PFSK-1 (cell line): Measurements from ENCODE around the gene RPUSD4.

Experiments used
- FOXP2 ChIP-seq: optimal IDR thresholded peaks from 2 replicates; pipeline ENCODE3; 2011; ENCODE audit warnings: borderline replicate concordance, control low read depth, inconsistent platforms; ENCODE audit not compliant: insufficient read depth; ENCODE audit errors: extremely low read length, extremely low read depth
- POLR2AphosphoS5 ChIP-seq: IDR thresholded peaks from 2 replicates; pipeline ENCODE4 v1.6.1; 2012; ENCODE audit warnings: low read depth, mild to moderate bottlenecking, control low read depth, low read length, moderate library complexity
- REST ChIP-seq, 2 experiments: IDR thresholded peaks; 2 replicates each; pipeline versions ENCODE4 v1.6.1 to v1.8.0; 2011 to 2012; ENCODE audit warnings: low read depth in 2 of 2, low read length in 2 of 2, control low read depth in 1 of 2, inconsistent platforms in 1 of 2, mild to moderate bottlenecking in 1 of 2, moderate library complexity in 1 of 2; ENCODE audit not compliant: insufficient read depth in 1 of 2
- SIN3A ChIP-seq: IDR thresholded peaks from 2 replicates; pipeline ENCODE4 v1.6.1; 2012; ENCODE audit warnings: mild to moderate bottlenecking, low read length, moderate library complexity, borderline replicate concordance; ENCODE audit not compliant: insufficient read depth
- TAF1 ChIP-seq: IDR thresholded peaks from 2 replicates; pipeline ENCODE4 v1.6.1; 2012; ENCODE audit warnings: low read length, control low read depth, borderline replicate concordance; ENCODE audit not compliant: insufficient read depth

RPUSD4 gene

DNA sequence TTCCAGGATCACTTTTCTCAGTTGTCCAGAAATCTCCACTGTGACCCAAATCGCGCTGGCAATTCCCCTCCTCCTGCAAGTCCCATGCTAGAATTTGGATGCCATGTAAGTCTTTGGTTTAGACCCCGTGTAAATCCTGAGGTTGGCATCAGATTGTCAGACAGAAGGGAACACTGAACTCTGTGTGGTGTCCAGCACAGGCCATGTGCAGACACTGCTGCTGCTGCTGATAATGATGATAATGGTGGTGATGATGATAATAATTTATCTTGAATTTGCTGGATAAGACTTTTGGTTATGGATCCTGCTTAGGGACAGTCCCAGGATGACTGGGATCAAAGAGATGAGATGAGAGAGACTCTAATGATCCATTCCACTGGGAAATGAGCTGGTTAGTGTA lies 45.0 kb downstream of the RPUSD4 start:
- no peak for TF ChIP-seq TAF1
- TF ChIP-seq POLR2AphosphoS5, result no peak
- TF ChIP-seq SIN3A, result no peak
- no peak for TF ChIP-seq REST (IDR thresholded peaks at IDR 0.05; ENCODE audit: insufficient read depth in 1 of 2, low read depth in 2 of 2, low read length in 2 of 2)
- TF ChIP-seq FOXP2, result no peak

DNA sequence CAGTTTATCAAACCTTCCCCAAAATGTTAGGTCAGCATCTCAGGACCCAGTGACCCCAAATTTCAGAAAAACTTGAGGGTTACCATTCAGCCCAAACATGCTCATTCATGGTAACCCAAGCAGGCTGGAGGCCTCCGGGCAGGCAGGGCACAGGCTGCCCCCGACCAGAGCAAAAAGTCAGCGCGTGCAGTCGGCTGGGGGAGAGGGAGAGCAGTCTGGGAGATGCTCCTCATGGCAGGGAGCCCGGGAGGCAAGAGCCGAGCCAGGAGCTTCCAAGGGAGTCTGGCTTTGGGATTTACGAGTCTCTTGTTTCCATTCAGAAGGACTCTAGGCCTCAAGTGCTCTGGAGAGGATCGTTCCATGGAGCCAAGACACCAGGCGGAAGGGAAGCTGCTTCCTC lies 45.7 kb downstream of the RPUSD4 start:
- TF ChIP-seq FOXP2, result no peak
- no peak for TF ChIP-seq POLR2AphosphoS5
- TF ChIP-seq REST (IDR thresholded peaks at IDR 0.05; ENCODE audit: insufficient read depth in 1 of 2, low read depth in 2 of 2, low read length in 2 of 2), result no peak
- no peak for TF ChIP-seq SIN3A
- TF ChIP-seq TAF1, result no peak

- TF ChIP-seq REST (IDR thresholded peaks at IDR 0.05; ENCODE audit: insufficient read depth in 1 of 2, low read depth in 2 of 2, low read length in 2 of 2) (no peak), POLR2AphosphoS5 (no peak), FOXP2 (no peak), SIN3A (no peak), TAF1 (no peak)
Observed at GRCh38 chr11:126165311-126165720, 46.1 kb downstream of the RPUSD4 start.

GRCh38 chr11:126164781-126165180 lies 46.7 kb downstream of the RPUSD4 start:
- no peak for TF ChIP-seq POLR2AphosphoS5
- no peak for TF ChIP-seq TAF1
- no peak for TF ChIP-seq FOXP2
- TF ChIP-seq REST (IDR thresholded peaks at IDR 0.05; ENCODE audit: insufficient read depth in 1 of 2, low read depth in 2 of 2, low read length in 2 of 2), result no peak
- no peak for TF ChIP-seq SIN3A

- no peak for TF ChIP-seq POLR2AphosphoS5
- no peak for TF ChIP-seq TAF1
- TF ChIP-seq SIN3A, result no peak
- no peak for TF ChIP-seq FOXP2
- TF ChIP-seq REST (IDR thresholded peaks at IDR 0.05; ENCODE audit: insufficient read depth in 1 of 2, low read depth in 2 of 2, low read length in 2 of 2), result no peak
Observed at GRCh38 chr11:126163779-126164178, 47.7 kb downstream of the RPUSD4 start.
